Breast epithelium (tissue), 3 donors: ENCODE data around the gene OR6C76.
"Not testable (repeated sequence)": the region's sequence is repeated elsewhere in the genome, so short reads cannot be mapped to it uniquely, and the experiment has no call there.

Experiments used
- CTCF ChIP-seq, 3 donors: fragments of 450-650 bp; IDR thresholded peaks; one replicate each; pipeline ENCODE4 v1.5.1; 2016 to 2017; ENCODE audit warnings: antibody characterized with exemption in 3 of 3, mild to moderate bottlenecking in 3 of 3, moderate library complexity in 3 of 3
- POLR2A ChIP-seq: fragments of 450-650 bp; IDR thresholded peaks from one replicate; pipeline ENCODE4 v1.6.1; 2016; ENCODE audit warnings: antibody characterized with exemption, mild to moderate bottlenecking, moderate library complexity
- POLR2AphosphoS5 ChIP-seq, 3 donors: sonication (generic); formaldehyde crosslinking; IDR thresholded peaks; one replicate each; pipeline ENCODE4 v1.6.1; 2017; ENCODE audit warnings: antibody characterized with exemption in 3 of 3

GRCh38 chr12:55413498-55414388 lies 12.3 kb upstream of the OR6C76 start:
- not testable (repeated sequence) for TF ChIP-seq CTCF (IDR thresholded peaks at IDR 0.05); POLR2A; POLR2AphosphoS5 (IDR thresholded peaks at IDR 0.05)
